DMS53 (cell line): Measurements from ENCODE around the gene MAD2L2.
A peak's percentile ranks its signal among the peaks of the same experiment; 100 is the strongest.

Source experiments
- DNase-seq: peaks from one replicate; lab custom pipeline; 2025; lab: John Stamatoyannopoulos, UW

MAD2L2 gene

GRCh38 chr1:11681071-11681771 is at the start of gene MAD2L2:
Gene MAD2L2 (minus strand): TSS chr1:11681148. CDS start chr1:11680601, 547 bp downstream.
- peak; percentile 88 for DNase-seq

GRCh38 chr1:11730429-11730891 is 49.5 kb upstream of the MAD2L2 start:
- no peak for DNase-seq

GRCh38 chr1:11729498-11730428 is 48.8 kb upstream of the MAD2L2 start:
- DNase-seq: no peak

GRCh38 chr1:11729155-11729497 is 48.2 kb upstream of the MAD2L2 start:
- DNase-seq: no peak

GRCh38 chr1:11728126-11728806 is 47.3 kb upstream of the MAD2L2 start:
- DNase-seq: no peak

- no peak for DNase-seq
These were observed 46.2 kb upstream of the MAD2L2 start for GRCh38 chr1:11727119-11727518.

GRCh38 chr1:11725616-11726015 is 44.7 kb upstream of the MAD2L2 start:
- DNase-seq: no peak

GRCh38 chr1:11722538-11722937 is 41.6 kb upstream of the MAD2L2 start:
- DNase-seq: no peak

GRCh38 chr1:11721311-11721710 is 40.4 kb upstream of the MAD2L2 start:
- no peak for DNase-seq

- no peak for DNase-seq
These were observed 39.6 kb upstream of the MAD2L2 start for GRCh38 chr1:11720525-11720924.

- no peak for DNase-seq
These were observed 39.1 kb upstream of the MAD2L2 start for GRCh38 chr1:11720033-11720376.

- peak; percentile 90 for DNase-seq
These were observed 38.5 kb upstream of the MAD2L2 start for GRCh38 chr1:11719313-11720032.

GRCh38 chr1:11714831-11715575 is 34.1 kb upstream of the MAD2L2 start:
- no peak for DNase-seq

- DNase-seq: peak; percentile 19
These were observed 32.1 kb upstream of the MAD2L2 start for GRCh38 chr1:11713095-11713494.

GRCh38 chr1:11712285-11712684 is 31.3 kb upstream of the MAD2L2 start:
- no peak for DNase-seq

GRCh38 chr1:11711490-11711889 is 30.5 kb upstream of the MAD2L2 start:
- DNase-seq: no peak

- peak; percentile 29 for DNase-seq
These were observed 27.8 kb upstream of the MAD2L2 start for GRCh38 chr1:11708554-11709350.

- DNase-seq: peak; percentile 80
These were observed 26.8 kb upstream of the MAD2L2 start for GRCh38 chr1:11707621-11708276.

- no peak for DNase-seq
These were observed 25.3 kb upstream of the MAD2L2 start for GRCh38 chr1:11706292-11706691.

- DNase-seq: no peak
These were observed 24.6 kb upstream of the MAD2L2 start for GRCh38 chr1:11705596-11705995.
